Measurements from ENCODE around the gene CNOT1. TPM values are rescaled to one million over a fixed set of nuclear protein-coding genes. Genes with fewer than 3 reads are reported as not detected.

CNOT1 gene
- total and polyA plus RNA-seq, 4 donors, result 35.6 to 187 (median 120) TPM

DNA sequence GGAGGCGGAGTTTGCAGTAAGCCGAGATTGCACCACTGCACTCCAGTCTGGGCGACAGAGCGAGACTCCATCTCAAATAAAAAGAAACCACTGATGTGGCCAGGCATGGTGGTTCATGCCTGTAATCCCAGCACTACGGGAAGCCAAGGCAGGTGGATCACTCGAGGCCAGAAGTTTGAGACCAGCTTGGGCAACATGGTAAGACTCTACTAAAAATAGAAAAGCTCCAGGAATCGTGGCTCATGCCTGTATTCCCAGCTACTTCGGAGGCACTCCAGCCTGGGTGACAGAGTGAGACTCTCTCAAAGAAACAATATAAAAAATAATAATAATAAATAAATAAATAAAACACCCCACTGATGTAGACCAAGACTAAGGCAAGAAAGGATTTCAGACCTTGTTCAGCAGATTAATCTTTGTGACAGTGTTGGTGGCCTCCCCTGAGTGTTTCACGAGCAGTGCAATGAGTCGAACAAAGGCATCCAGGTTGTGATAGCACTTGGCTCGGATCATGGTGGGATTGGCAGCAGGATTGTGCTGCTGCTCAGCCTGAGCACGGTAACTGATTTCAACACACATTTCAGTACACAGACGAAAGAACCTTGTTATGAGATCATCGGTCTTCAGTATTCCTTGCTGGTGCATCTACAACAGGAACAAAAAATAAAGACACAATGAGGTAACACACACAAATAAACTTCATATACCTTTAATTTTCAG lies 95.7 kb downstream of the CNOT1 start:
- ATAC-seq (ENCODE audit: insufficient read depth, low FRiP score) (no peak), DNase-seq (no peak)
- 96% methylated on average over 14 of the region's 14 CpGs for WGBS, 2 donors
- no peak overlapping the region for H3K9ac ChIP-seq (ENCODE audit: insufficient read depth in 1 of 2, low read length in 2 of 2)
- TF ChIP-seq, protein P1, sequence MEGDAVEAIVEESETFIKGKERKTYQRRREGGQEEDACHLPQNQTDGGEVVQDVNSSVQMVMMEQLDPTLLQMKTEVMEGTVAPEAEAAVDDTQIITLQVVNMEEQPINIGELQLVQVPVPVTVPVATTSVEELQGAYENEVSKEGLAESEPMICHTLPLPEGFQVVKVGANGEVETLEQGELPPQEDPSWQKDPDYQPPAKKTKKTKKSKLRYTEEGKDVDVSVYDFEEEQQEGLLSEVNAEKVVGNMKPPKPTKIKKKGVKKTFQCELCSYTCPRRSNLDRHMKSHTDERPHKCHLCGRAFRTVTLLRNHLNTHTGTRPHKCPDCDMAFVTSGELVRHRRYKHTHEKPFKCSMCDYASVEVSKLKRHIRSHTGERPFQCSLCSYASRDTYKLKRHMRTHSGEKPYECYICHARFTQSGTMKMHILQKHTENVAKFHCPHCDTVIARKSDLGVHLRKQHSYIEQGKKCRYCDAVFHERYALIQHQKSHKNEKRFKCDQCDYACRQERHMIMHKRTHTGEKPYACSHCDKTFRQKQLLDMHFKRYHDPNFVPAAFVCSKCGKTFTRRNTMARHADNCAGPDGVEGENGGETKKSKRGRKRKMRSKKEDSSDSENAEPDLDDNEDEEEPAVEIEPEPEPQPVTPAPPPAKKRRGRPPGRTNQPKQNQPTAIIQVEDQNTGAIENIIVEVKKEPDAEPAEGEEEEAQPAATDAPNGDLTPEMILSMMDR (IDR thresholded peaks at IDR 0.05; ENCODE audit: control extremely low read depth, extremely low read depth), result no peak
- H3K9me3 ChIP-seq (ENCODE audit: control insufficient read depth in 4 of 4, insufficient read depth in 3 of 4, low read length in 3 of 4), result no peaks in the 10 kb centered on the region
- H3K36me3 ChIP-seq (ENCODE audit: control insufficient read depth in 4 of 4, insufficient read depth in 4 of 4, low read length in 4 of 4), result peaks cover 43 to 77% (median 53%) of the 10 kb centered on the region in 4 donors
- peaks cover 0 to 16% (median 0%) of the 10 kb centered on the region in 5 donors for H3K4me1 ChIP-seq (ENCODE audit: control insufficient read depth in 5 of 5, insufficient read depth in 5 of 5, low read length in 5 of 5)
- H3K4me3 ChIP-seq, result no peak overlapping the region
- H3K27ac ChIP-seq (ENCODE audit: low read depth in 1 of 2, low read length in 1 of 2), result peak overlapping the region in 1 of 2 donors; percentile 73
- no peaks in the 10 kb centered on the region for H3K27me3 ChIP-seq (ENCODE audit: control insufficient read depth in 3 of 3, insufficient read depth in 3 of 3, low read length in 2 of 3)

- no peak for DNase-seq
- no peak overlapping the region for H3K4me3 ChIP-seq
- WGBS, 2 donors, result 95 to 98% methylated on average over 3 of the region's 3 CpGs
- TF ChIP-seq, protein P1 (IDR thresholded peaks at IDR 0.05; ENCODE audit: control extremely low read depth, extremely low read depth), result no peak
- H3K9ac ChIP-seq (ENCODE audit: insufficient read depth in 1 of 2, low read length in 2 of 2), result no peak overlapping the region
- peak overlapping the region in 1 of 2 donors; percentile 18 for H3K27ac ChIP-seq (ENCODE audit: low read depth in 1 of 2, low read length in 1 of 2)
- ATAC-seq (ENCODE audit: insufficient read depth, low FRiP score), result no peak
- no peaks in the 10 kb centered on the region for H3K27me3 ChIP-seq (ENCODE audit: control insufficient read depth in 3 of 3, insufficient read depth in 3 of 3, low read length in 2 of 3)
- no peaks in the 10 kb centered on the region for H3K9me3 ChIP-seq (ENCODE audit: control insufficient read depth in 4 of 4, insufficient read depth in 3 of 4, low read length in 3 of 4)
- peaks cover 0 to 11% (median 0%) of the 10 kb centered on the region in 5 donors for H3K4me1 ChIP-seq (ENCODE audit: control insufficient read depth in 5 of 5, insufficient read depth in 5 of 5, low read length in 5 of 5)
- peaks cover 38 to 76% (median 50%) of the 10 kb centered on the region in 4 donors for H3K36me3 ChIP-seq (ENCODE audit: control insufficient read depth in 4 of 4, insufficient read depth in 4 of 4, low read length in 4 of 4)
Observed at GRCh38 chr16:58532414-58532813, 97.2 kb downstream of the CNOT1 start.

DNA sequence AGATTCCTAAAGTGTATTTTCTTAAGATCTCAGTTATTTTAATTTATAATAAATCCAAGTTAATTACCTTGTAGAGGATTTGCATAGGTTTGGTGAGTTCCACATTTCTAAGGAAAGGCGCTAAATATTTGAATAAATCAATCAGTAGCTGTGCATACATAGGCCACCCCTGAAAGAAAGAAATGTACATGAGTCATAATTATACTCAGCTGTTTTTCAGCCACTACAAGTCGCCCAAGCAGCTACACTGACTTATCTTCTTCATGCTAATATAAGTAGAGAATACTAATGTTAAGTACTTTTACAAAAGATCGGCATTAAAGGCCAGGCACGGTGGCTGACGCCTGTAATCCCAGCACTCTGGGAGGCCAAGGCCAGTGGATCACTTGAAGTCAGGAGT lies 99.4 kb downstream of the CNOT1 start:
- H3K4me3 ChIP-seq, result no peak overlapping the region
- H3K36me3 ChIP-seq (ENCODE audit: control insufficient read depth in 4 of 4, insufficient read depth in 4 of 4, low read length in 4 of 4), result peaks cover 35 to 70% (median 44%) of the 10 kb centered on the region in 4 donors
- no peaks in the 10 kb centered on the region for H3K9me3 ChIP-seq (ENCODE audit: control insufficient read depth in 4 of 4, insufficient read depth in 3 of 4, low read length in 3 of 4)
- H3K27ac ChIP-seq (ENCODE audit: low read depth in 1 of 2, low read length in 1 of 2), result no peak overlapping the region
- H3K9ac ChIP-seq (ENCODE audit: insufficient read depth in 1 of 2, low read length in 2 of 2), result no peak overlapping the region
- DNase-seq (no peak), ATAC-seq (ENCODE audit: insufficient read depth, low FRiP score) (no peak)
- TF ChIP-seq, protein P1 (IDR thresholded peaks at IDR 0.05; ENCODE audit: control extremely low read depth, extremely low read depth), result no peak
- peaks cover 0 to 8% (median 0%) of the 10 kb centered on the region in 5 donors for H3K4me1 ChIP-seq (ENCODE audit: control insufficient read depth in 5 of 5, insufficient read depth in 5 of 5, low read length in 5 of 5)
- WGBS, 2 donors, result 95 to 97% methylated on average over 5 of the region's 5 CpGs
- H3K27me3 ChIP-seq (ENCODE audit: control insufficient read depth in 3 of 3, insufficient read depth in 3 of 3, low read length in 2 of 3), result no peaks in the 10 kb centered on the region
